Right atrium auricular region (tissue), 2 donors: Measurements from ENCODE around the gene ALLC. TPM values are rescaled to one million over a fixed set of nuclear protein-coding genes. Genes with fewer than 3 reads are reported as not detected.
"Not testable (repeated sequence)": the region's sequence is repeated elsewhere in the genome, so short reads cannot be mapped to it uniquely, and the experiment has no call there.

Source experiments
- DNase-seq: peaks from one replicate; pipeline ENCODE4 v3.0.0-alpha.2; 2019; ENCODE audit warnings: low spot score
- H3K27ac ChIP-seq, 2 donors: fragments of 200-600 bp; sonication (generic); 1 replicate in 1 of 2; 2 replicates in 1 of 2; pipeline ENCODE4 v1.5.1; 2016 to 2019
- H3K27me3 ChIP-seq, 2 donors: fragments of 200-600 bp; sonication (generic); one replicate each; pipeline versions ENCODE4 v1.5.1 to v1.6.0; 2017 to 2019
- H3K36me3 ChIP-seq: fragments of 200-600 bp; sonication (generic); one replicate; pipeline ENCODE4 v1.5.1; 2016
- H3K4me1 ChIP-seq, 2 donors: fragments of 200-600 bp; sonication (generic); one replicate each; pipeline versions ENCODE4 v1.5.1 to v1.6.0; 2017 to 2019
- H3K4me3 ChIP-seq, 2 donors: fragments of 200-600 bp; sonication (generic); 1 replicate in 1 of 2; 2 replicates in 1 of 2; pipeline ENCODE4 v1.5.1; 2017 to 2019; ENCODE audit warnings: mild to moderate bottlenecking in 1 of 2, moderate library complexity in 1 of 2
- H3K9me3 ChIP-seq, 2 donors: fragments of 200-600 bp; sonication (generic); one replicate each; pipeline ENCODE4 v1.5.1; 2019
- total RNA-seq, 2 donors: library from RNA; depleted of rRNA; stranded (reverse); fragments of >200 nt; gene quantifications; one replicate each; pipeline ENCODE4 v1.1.0, GENCODE V29; 2016
- TF ChIP-seq, protein P1 (sequence below), 2 donors: fragments of 200-600 bp; sonication (generic); IDR thresholded peaks; one replicate each; pipeline ENCODE4 v1.5.1; 2019; ENCODE audit warnings: antibody characterized with exemption in 2 of 2

The ALLC gene
- total RNA-seq, 2 donors from 2014 or later, result not detected

DNA sequence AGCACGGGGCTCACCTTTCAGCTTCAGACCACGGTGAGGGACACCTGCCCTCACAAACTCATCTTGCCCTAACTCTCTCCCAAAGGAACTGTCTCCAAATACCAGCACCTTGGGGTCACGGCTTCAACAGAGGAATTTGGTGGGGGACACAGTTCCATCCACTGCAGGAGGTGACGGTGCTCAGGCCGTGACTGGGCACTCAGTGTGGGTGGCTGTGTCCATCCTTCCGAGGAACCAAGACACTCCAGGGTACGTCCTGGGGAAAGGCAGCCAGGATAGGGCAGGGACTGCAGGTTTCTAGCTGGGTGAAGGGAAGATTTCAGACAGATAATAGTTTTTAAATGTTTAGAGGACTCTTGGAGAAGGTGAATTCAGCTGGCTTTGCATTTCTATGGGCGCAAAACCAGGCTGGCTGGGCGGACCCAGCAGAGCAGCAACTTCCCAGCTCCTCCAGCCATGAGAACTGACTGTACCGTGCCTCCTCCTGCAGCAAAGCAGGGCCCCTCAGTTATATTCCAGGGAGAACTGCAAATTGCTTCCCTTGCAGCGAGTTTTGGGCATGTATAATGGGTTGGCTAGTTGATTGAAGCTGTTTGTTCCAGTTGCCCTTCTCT is 23.9 kb upstream of the ALLC start:
- no peak for DNase-seq
- Histone ChIP-seq H3K27ac (no peak overlapping the region), H3K4me1 (no peaks in the 10 kb centered on the region), H3K27me3 (no peaks in the 10 kb centered on the region), H3K36me3 (no peaks in the 10 kb centered on the region), H3K4me3 (no peak overlapping the region), H3K9me3 (no peaks in the 10 kb centered on the region)
- TF ChIP-seq, protein P1, sequence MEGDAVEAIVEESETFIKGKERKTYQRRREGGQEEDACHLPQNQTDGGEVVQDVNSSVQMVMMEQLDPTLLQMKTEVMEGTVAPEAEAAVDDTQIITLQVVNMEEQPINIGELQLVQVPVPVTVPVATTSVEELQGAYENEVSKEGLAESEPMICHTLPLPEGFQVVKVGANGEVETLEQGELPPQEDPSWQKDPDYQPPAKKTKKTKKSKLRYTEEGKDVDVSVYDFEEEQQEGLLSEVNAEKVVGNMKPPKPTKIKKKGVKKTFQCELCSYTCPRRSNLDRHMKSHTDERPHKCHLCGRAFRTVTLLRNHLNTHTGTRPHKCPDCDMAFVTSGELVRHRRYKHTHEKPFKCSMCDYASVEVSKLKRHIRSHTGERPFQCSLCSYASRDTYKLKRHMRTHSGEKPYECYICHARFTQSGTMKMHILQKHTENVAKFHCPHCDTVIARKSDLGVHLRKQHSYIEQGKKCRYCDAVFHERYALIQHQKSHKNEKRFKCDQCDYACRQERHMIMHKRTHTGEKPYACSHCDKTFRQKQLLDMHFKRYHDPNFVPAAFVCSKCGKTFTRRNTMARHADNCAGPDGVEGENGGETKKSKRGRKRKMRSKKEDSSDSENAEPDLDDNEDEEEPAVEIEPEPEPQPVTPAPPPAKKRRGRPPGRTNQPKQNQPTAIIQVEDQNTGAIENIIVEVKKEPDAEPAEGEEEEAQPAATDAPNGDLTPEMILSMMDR (IDR thresholded peaks at IDR 0.05), result no peak

- H3K27me3 ChIP-seq, result no peaks in the 10 kb centered on the region
- no peak for DNase-seq
- no peak overlapping the region for H3K27ac ChIP-seq
- H3K36me3 ChIP-seq, result no peaks in the 10 kb centered on the region
- TF ChIP-seq, protein P1 (IDR thresholded peaks at IDR 0.05), result no peak
- H3K4me1 ChIP-seq, result no peaks in the 10 kb centered on the region
- no peaks in the 10 kb centered on the region for H3K9me3 ChIP-seq
- H3K4me3 ChIP-seq, result no peak overlapping the region
Observed at GRCh38 chr2:3634596-3635121, 23.3 kb upstream of the ALLC start.

GRCh38 chr2:3635171-3635974 is 22.6 kb upstream of the ALLC start:
- Histone ChIP-seq H3K9me3 (no peaks in the 10 kb centered on the region), H3K4me3 (no peak overlapping the region), H3K4me1 (no peaks in the 10 kb centered on the region), H3K27ac (no peak overlapping the region), H3K36me3 (no peaks in the 10 kb centered on the region), H3K27me3 (no peaks in the 10 kb centered on the region)
- TF ChIP-seq, protein P1 (IDR thresholded peaks at IDR 0.05), result no peak
- DNase-seq, result no peak

GRCh38 chr2:3635975-3636327 is 22.0 kb upstream of the ALLC start:
- DNase-seq, H3K4me3 ChIP-seq, H3K27me3 ChIP-seq, H3K27ac ChIP-seq, H3K36me3 ChIP-seq, H3K4me1 ChIP-seq, H3K9me3 ChIP-seq: not testable (repeated sequence)

GRCh38 chr2:3636586-3637310 is 21.3 kb upstream of the ALLC start:
- Histone ChIP-seq H3K27ac (no peak overlapping the region), H3K36me3 (no peaks in the 10 kb centered on the region), H3K4me3 (no peak overlapping the region), H3K4me1 (no peaks in the 10 kb centered on the region), H3K27me3 (no peaks in the 10 kb centered on the region), H3K9me3 (no peaks in the 10 kb centered on the region)
- no peak for DNase-seq
- TF ChIP-seq, protein P1 (IDR thresholded peaks at IDR 0.05), result no peak

GRCh38 chr2:3637311-3637675 is 20.7 kb upstream of the ALLC start:
- TF ChIP-seq, protein P1 (IDR thresholded peaks at IDR 0.05), result no peak
- H3K9me3 ChIP-seq, result no peaks in the 10 kb centered on the region
- H3K4me3 ChIP-seq, result no peak overlapping the region
- H3K4me1 ChIP-seq, result no peaks in the 10 kb centered on the region
- no peak for DNase-seq
- H3K36me3 ChIP-seq, result no peaks in the 10 kb centered on the region
- H3K27ac ChIP-seq, result no peak overlapping the region
- no peaks in the 10 kb centered on the region for H3K27me3 ChIP-seq
